HG03025 (cell line): Measurements from ENCODE around the gene SERINC2.

Source experiments
- ATAC-seq: cut with Tn5 transposase; IDR thresholded peaks from one replicate; pipeline ENCODE4 v1.9.1; 2021; ENCODE audit warnings: mild to moderate bottlenecking, moderate library complexity; ENCODE audit not compliant: unreplicated experiment, low FRiP score

SERINC2 gene

GRCh38 chr1:31410871-31411270, 2.1 kb upstream of the SERINC2 start:
- no peak for ATAC-seq

- no peak for ATAC-seq
Observed at GRCh38 chr1:31412205-31412604, 808 bp upstream of the SERINC2 start.

GRCh38 chr1:31413405-31414001, 490 bp downstream of the SERINC2 start:
- no peak for ATAC-seq

- ATAC-seq, result no peak
Observed at GRCh38 chr1:31414980-31415370, 2.0 kb downstream of the SERINC2 start.

GRCh38 chr1:31415658-31416057, 2.6 kb downstream of the SERINC2 start:
- ATAC-seq, result no peak

GRCh38 chr1:31416101-31416736, 3.2 kb downstream of the SERINC2 start:
- ATAC-seq, result no peak

- ATAC-seq, result no peak
Observed at GRCh38 chr1:31417148-31417547, 4.1 kb downstream of the SERINC2 start.

GRCh38 chr1:31418626-31419323, 5.8 kb downstream of the SERINC2 start:
- no peak for ATAC-seq

GRCh38 chr1:31420716-31421115, 7.7 kb downstream of the SERINC2 start:
- no peak for ATAC-seq

GRCh38 chr1:31421371-31422040, 8.5 kb downstream of the SERINC2 start:
- no peak for ATAC-seq

- ATAC-seq, result no peak
Observed at GRCh38 chr1:31422505-31423319, 9.7 kb downstream of the SERINC2 start.

GRCh38 chr1:31423418-31423947, 10.5 kb downstream of the SERINC2 start:
- ATAC-seq, result peak; percentile 71

- no peak for ATAC-seq
Observed at GRCh38 chr1:31424568-31424967, 11.6 kb downstream of the SERINC2 start.

- no peak for ATAC-seq
Observed at GRCh38 chr1:31425301-31426081, 12.5 kb downstream of the SERINC2 start.

- no peak for ATAC-seq
Observed at GRCh38 chr1:31426249-31426922, 13.4 kb downstream of the SERINC2 start.

- ATAC-seq, result no peak
Observed at GRCh38 chr1:31427322-31427721, 14.3 kb downstream of the SERINC2 start.

GRCh38 chr1:31428436-31429221, 15.6 kb downstream of the SERINC2 start:
- no peak for ATAC-seq

GRCh38 chr1:31429583-31429982, 16.6 kb downstream of the SERINC2 start:
- no peak for ATAC-seq
